K562 (cell line): Measurements from ENCODE around the gene ISG20L2. TPM values are rescaled to one million over a fixed set of nuclear protein-coding genes. Genes with fewer than 3 reads are reported as not detected.

Experiments
- COPS2 ChIP-seq: fragments of 450-650 bp; conservative IDR thresholded peaks from 2 replicates; pipeline ENCODE4 v1.6.1; 2016; ENCODE audit warnings: mild to moderate bottlenecking, moderate library complexity
- HDAC2 ChIP-seq: fragments of 450-650 bp; IDR thresholded peaks from 2 replicates; pipeline ENCODE4 v1.6.1; 2016; ENCODE audit warnings: mild to moderate bottlenecking
- HNRNPLL ChIP-seq: fragments of 200-400 bp; formaldehyde crosslinking; IDR thresholded peaks from 2 replicates; pipeline ENCODE4 v1.6.1; 2017; ENCODE audit warnings: low read length, low read depth, mild to moderate bottlenecking; ENCODE audit not compliant: poor library complexity, severe bottlenecking
- MEIS2 ChIP-seq: fragments of 450-650 bp; IDR thresholded peaks from 2 replicates; pipeline ENCODE4 v1.6.1; 2014; ENCODE audit warnings: mild to moderate bottlenecking; ENCODE audit not compliant: partially characterized antibody
- MYC ChIP-seq, 2 experiments: fragments of 250-450 bp in 1 of 2; sonication (Bioruptor Pico) in 1 of 2; IDR thresholded peaks; 2 replicates each; pipeline versions ENCODE4 v1.5.1 to v1.6.1; 2012 to 2021; ENCODE audit warnings: low read depth in 2 of 2, borderline replicate concordance in 1 of 2, improper control_type of control experiment in 1 of 2, low read length in 1 of 2, mild to moderate bottlenecking in 1 of 2, moderate library complexity in 1 of 2
- NKRF ChIP-seq: fragments of 450-650 bp; IDR thresholded peaks from 2 replicates; pipeline ENCODE4 v1.6.1; 2016; ENCODE audit warnings: borderline replicate concordance
- SNRNP70 ChIP-seq: fragments of 200-400 bp; formaldehyde crosslinking; optimal IDR thresholded peaks from 2 replicates; pipeline ENCODE3; 2017; ENCODE audit warnings: low read depth, low read length
- TFAP4 ChIP-seq: sonication (generic); formaldehyde crosslinking; IDR thresholded peaks from 2 replicates; pipeline ENCODE4 v1.8.0; 2022; ENCODE audit warnings: missing genetic modification reagents, mild to moderate bottlenecking, moderate library complexity, borderline replicate concordance
- USF1 ChIP-seq: sonication (generic); formaldehyde crosslinking; IDR thresholded peaks from 2 replicates; pipeline ENCODE4 v1.9.0; 2022; ENCODE audit warnings: mild to moderate bottlenecking, missing genetic modification reagents
- ZNF592 ChIP-seq: fragments of 450-650 bp; IDR thresholded peaks from 2 replicates; pipeline ENCODE4 v1.6.1; 2017; ENCODE audit warnings: antibody characterized with exemption, mild to moderate bottlenecking
- polyA plus RNA-seq, 8 experiments: library from polyadenylated mRNA; depleted of rRNA in 4 of 8; stranded (reverse) in 5 of 8; unstranded in 3 of 8; fragments of >200 nt; fragmentation: Nextera tagmentation in 2 of 8; fragmentation: Illumina TruSeq in 1 of 8; extraction: Ambion mirVana in 2 of 8; extraction: Trizol in 1 of 8; gene quantifications; 2 replicates each; pipeline versions ENCODE4 v1.2.1 to v1.2.3, GENCODE V29; 2011 to 2014; ENCODE audit warnings: inconsistent platforms in 1 of 8, missing spikeins in 1 of 8
- total RNA-seq, 7 experiments: library from RNA; depleted of rRNA in 6 of 7; stranded (reverse); fragments of >200 nt in 6 of 7; fragmentation: Illumina TruSeq in 2 of 7; extraction: Trizol in 2 of 7; gene quantifications; 2 replicates each; pipeline versions ENCODE4 v1.2.1 to v1.2.3, GENCODE V29; 2011 to 2021; ENCODE audit warnings: low replicate concordance in 1 of 7

Gene ISG20L2
- total and polyA plus RNA-seq, 9 of the 15 experiments (the other 6 are each of a cell fraction or from before 2014, with no cell fraction given): 21.3 to 130 (median 50.3) TPM

- TF ChIP-seq ZNF592 (0 out of 2 replicates have a peak, but pooled peaks have one; percentile 15), USF1 (CRISPR knock-in tag) (peak; percentile 41; the same call in 1 of the 2 replicates), MEIS2 (peak; percentile 5), SNRNP70 (no peak), NKRF (peak; percentile 79), HNRNPLL (no peak), MYC (IDR thresholded peaks at IDR 0.05; ENCODE audit: low read depth, low read length) (0 out of 2 replicates have a peak, but pooled peaks have one; percentile 11), MYC (CRISPR knock-in tag; IDR thresholded peaks at IDR 0.05; ENCODE audit: borderline replicate concordance, low read depth) (0 out of 2 replicates have a peak, but pooled peaks have one; percentile 5), COPS2 (no peak), TFAP4 (CRISPR knock-in tag) (peak; percentile 38; the same call in 1 of the 2 replicates), HDAC2 (0 out of 2 replicates have a peak, but pooled peaks have one; percentile 5)
These were observed 39.5 kb upstream of the ISG20L2 start (continued) for GRCh38 chr1:156767879-156768604.
